Aorta (tissue), 5 donors: ENCODE results near the gene UNC13D. TPM values are rescaled to one million over a fixed set of nuclear protein-coding genes. Genes with fewer than 3 reads are reported as not detected.

ENCODE experiments used
- ATAC-seq: fragments of 200-7000 bp; cut with Tn5 transposase; one replicate; pipeline ENCODE4 v1.9.1; 2022; ENCODE audit warnings: moderate library complexity; ENCODE audit not compliant: low FRiP score
- DNase-seq, 2 donors: peaks; one replicate each; pipeline ENCODE4 v3.0.0-alpha.2; 2020
- H3K27ac ChIP-seq, 2 donors: one replicate each; pipeline ENCODE4 v1.5.1; 2013; ENCODE audit warnings: low read length in 2 of 2, mild to moderate bottlenecking in 2 of 2, moderate library complexity in 2 of 2, control low read depth in 1 of 2, inconsistent platforms in 1 of 2, low read depth in 1 of 2
- H3K27me3 ChIP-seq, 2 donors: one replicate each; pipeline ENCODE4 v1.6.1; 2013; ENCODE audit warnings: control low read depth in 1 of 2, low read length in 1 of 2, mild to moderate bottlenecking in 1 of 2, moderate library complexity in 1 of 2; ENCODE audit not compliant: insufficient read depth in 2 of 2, control insufficient read depth in 1 of 2
- H3K36me3 ChIP-seq, 2 donors: one replicate each; pipeline ENCODE4 v1.6.1; 2013; ENCODE audit warnings: control low read depth in 1 of 2, low read length in 1 of 2, mild to moderate bottlenecking in 1 of 2; ENCODE audit not compliant: insufficient read depth in 2 of 2, control insufficient read depth in 1 of 2
- H3K4me1 ChIP-seq, 2 donors: one replicate each; pipeline ENCODE4 v1.6.1; 2013; ENCODE audit warnings: low read length in 2 of 2, control low read depth in 1 of 2, mild to moderate bottlenecking in 1 of 2, moderate library complexity in 1 of 2; ENCODE audit not compliant: insufficient read depth in 2 of 2, control insufficient read depth in 1 of 2
- H3K4me3 ChIP-seq, 2 donors: one replicate each; pipeline ENCODE4 v1.5.1; 2013; ENCODE audit warnings: low read length in 2 of 2, control low read depth in 1 of 2, mild to moderate bottlenecking in 1 of 2
- H3K9me3 ChIP-seq: one replicate; pipeline ENCODE4 v1.6.1; 2013; ENCODE audit warnings: mild to moderate bottlenecking, low read length; ENCODE audit not compliant: control insufficient read depth
- WGBS, 2 donors: extraction: QIAGEN DNeasy Blood & Tissue Kit; methylation state at CpG; one replicate each; pipeline ENCODE4 v1.1.7; 2013; 5-methylcytosine and 5-hydroxymethylcytosine counted together
- intact Hi-C, 2 donors: fragments of 100-400 bp; cut with DNase I; formaldehyde crosslinking; loops; one replicate each; pipeline versions ENCODE4 v1.14.2 to v1.15.0; 2022
- polyA plus RNA-seq, 2 donors: library from polyadenylated mRNA; stranded (reverse); fragments of 200-250 nt; gene quantifications; one replicate each; pipeline ENCODE4 v1.2.3, GENCODE V29; 2013
- total RNA-seq, 2 donors: library from RNA; stranded (reverse); fragmentation: NEBNext Ultra II Directional; extraction: Animal tissue kit (Norgen Biotek cat#: 25700); gene quantifications; one replicate each; pipeline ENCODE4 v1.2.1, GENCODE V29; 2021
- donor health status: healthy with polysubstance abuse.
- donor health status: Bipolar disorder and iron deficiency.
- donor health status: DM: no; HTN: no; CAD: no.
- donor health status: DM: no; HTN: no; CAD: no.
- donor health status: DM: yes; HTN: yes; CAD: no.

UNC13D gene
- total and polyA plus RNA-seq, 4 donors, result 3.8 to 23.1 (median 18.9) TPM

DNA sequence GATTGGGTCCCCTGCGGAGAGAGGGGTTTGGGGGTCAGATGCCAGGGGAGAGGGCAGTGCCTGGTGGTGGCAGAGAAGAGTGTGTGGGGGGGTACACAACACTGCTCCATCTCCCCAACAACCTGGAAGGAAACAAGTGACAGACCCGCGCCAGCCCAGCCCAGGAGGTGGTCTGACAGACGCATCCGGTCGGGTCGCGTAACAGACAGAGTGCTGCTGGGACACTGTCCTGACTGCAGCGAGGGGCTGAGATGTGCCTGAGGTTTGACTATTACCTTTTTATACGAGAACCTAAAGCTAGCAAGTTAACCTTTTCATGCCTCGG is 16.2 kb downstream of the UNC13D start:
- DNase-seq, result no peak
- H3K36me3 ChIP-seq, result no peaks in the 10 kb centered on the region
- WGBS, 2 donors, result 60 to 69% methylated on average over 11 of the region's 11 CpGs
- peak; percentile 5 for ATAC-seq
- H3K27ac ChIP-seq, result peak overlapping the region in 1 of 2 donors; percentile 12
- intact Hi-C loops, result loop anchor here in 1 of 2 donors (5.0 kb wide), 2 partner anchors 41 to 76 kb away; no protein-coding TSS in a partner anchor
- H3K27me3 ChIP-seq, result no peaks in the 10 kb centered on the region
- H3K9me3 ChIP-seq, result no peaks in the 10 kb centered on the region
- no peak overlapping the region for H3K4me3 ChIP-seq
- no peaks in the 10 kb centered on the region for H3K4me1 ChIP-seq

GRCh38 chr17:75827308-75828075 is 16.7 kb downstream of the UNC13D start:
- no peaks in the 10 kb centered on the region for H3K36me3 ChIP-seq

DNA sequence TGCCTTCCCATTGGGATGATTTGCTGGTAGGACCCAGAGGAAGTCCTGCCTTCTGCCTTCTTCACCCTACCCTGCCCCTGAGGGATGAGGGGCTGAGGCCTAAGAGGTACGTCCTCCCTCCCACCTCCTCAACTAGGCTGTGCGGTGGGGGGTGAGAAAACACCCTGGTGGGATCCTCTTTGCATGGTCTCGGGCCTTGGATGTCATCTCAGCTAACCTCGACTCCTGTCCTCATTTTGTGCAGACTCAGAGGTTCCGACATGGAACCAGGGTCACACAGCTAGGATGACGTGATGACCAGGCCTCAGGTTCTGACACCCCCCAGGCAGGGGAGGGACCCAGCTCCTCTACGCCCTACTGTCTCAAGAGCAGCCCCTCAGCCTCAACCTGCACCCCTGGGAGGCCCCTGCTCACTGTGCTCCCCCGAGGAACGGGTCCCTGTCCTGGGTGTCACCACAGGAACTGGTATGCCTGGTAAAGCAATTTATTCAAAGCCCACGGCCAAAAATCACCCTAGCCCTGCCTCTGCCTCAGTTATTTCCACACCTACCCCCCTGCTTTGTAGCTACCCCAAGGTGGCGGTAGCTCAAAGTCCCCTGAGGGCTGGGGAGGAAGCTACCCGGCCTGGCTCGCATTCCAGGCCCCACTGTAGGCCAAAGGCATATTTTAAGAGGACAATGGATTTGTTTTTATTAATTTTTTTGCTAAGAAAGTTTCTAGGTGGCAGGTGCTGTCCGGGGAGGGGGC is 17.5 kb downstream of the UNC13D start:
- 56 to 62% methylated on average over 14 of the region's 14 CpGs for WGBS, 2 donors
- H3K4me1 ChIP-seq, result no peaks in the 10 kb centered on the region
- DNase-seq (no peak), ATAC-seq (no peak)
- H3K36me3 ChIP-seq, result no peaks in the 10 kb centered on the region
- intact Hi-C loops, result loop anchor here in 1 of 2 donors (5.0 kb wide), 2 partner anchors 39 to 74 kb away; no protein-coding TSS in a partner anchor
- peak overlapping the region in 1 of 2 donors; percentile 61 for H3K27ac ChIP-seq
- no peak overlapping the region for H3K4me3 ChIP-seq
- no peaks in the 10 kb centered on the region for H3K27me3 ChIP-seq
- no peaks in the 10 kb centered on the region for H3K9me3 ChIP-seq

More at GRCh38 chr17:75827308-75828075, 16.7 kb downstream of the UNC13D start:
- Histone ChIP-seq H3K27me3 (no peaks in the 10 kb centered on the region), H3K27ac (peak overlapping the region in 1 of 2 donors; percentile 61), H3K4me3 (no peak overlapping the region), H3K4me1 (no peaks in the 10 kb centered on the region), H3K9me3 (no peaks in the 10 kb centered on the region)
- DNase-seq, result peak; percentile 75 to 88
- intact Hi-C loops, result loop anchor here in 1 of 2 donors (5.0 kb wide), 2 partner anchors 40 to 75 kb away; no protein-coding TSS in a partner anchor
- peak; percentile 71 for ATAC-seq
- WGBS, 2 donors, result 7 to 11% methylated on average over 19 to 21 of the region's 21 CpGs

DNA sequence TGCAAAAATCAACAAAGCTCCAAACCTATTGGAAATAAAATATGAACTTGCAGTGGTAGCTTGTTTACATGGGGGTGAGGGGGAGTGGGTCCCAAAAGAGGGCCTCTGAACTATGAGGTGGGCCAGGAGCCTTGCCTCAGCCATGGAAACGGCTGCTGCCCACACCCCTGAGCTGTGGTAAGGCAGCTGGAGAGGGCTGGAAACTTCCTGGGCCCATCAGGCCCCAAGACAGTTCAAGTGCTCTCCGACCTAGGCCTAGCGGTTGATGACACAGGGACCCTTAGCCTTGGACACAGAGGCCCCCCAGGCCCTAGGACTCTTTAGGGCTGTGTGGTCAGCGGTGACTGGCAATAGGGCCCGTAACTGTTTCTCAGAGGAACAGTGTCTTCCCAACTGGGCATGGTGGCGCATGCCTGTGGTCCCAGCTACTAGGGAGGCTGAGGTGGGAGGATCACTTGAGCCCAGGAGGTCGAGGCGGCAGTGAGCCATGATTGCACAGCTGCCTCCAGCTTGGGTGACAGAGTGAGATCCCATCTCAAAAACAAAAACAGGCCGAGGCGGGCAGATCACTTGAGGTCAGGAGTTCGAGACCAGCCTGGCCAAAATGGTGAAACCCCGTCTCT is 18.3 kb downstream of the UNC13D start:
- Histone ChIP-seq H3K27ac (no peak overlapping the region), H3K9me3 (no peaks in the 10 kb centered on the region), H3K4me3 (no peak overlapping the region), H3K27me3 (no peaks in the 10 kb centered on the region), H3K4me1 (no peaks in the 10 kb centered on the region), H3K36me3 (peaks cover 0 to 2% of the 10 kb centered on the region in 2 donors)
- intact Hi-C loops, result loop anchor here in 1 of 2 donors (5.0 kb wide), 2 partner anchors 39 to 74 kb away; no protein-coding TSS in a partner anchor
- WGBS, 2 donors, result 93 to 94% methylated on average over 12 of the region's 12 CpGs
- DNase-seq (no peak), ATAC-seq (no peak)

DNA sequence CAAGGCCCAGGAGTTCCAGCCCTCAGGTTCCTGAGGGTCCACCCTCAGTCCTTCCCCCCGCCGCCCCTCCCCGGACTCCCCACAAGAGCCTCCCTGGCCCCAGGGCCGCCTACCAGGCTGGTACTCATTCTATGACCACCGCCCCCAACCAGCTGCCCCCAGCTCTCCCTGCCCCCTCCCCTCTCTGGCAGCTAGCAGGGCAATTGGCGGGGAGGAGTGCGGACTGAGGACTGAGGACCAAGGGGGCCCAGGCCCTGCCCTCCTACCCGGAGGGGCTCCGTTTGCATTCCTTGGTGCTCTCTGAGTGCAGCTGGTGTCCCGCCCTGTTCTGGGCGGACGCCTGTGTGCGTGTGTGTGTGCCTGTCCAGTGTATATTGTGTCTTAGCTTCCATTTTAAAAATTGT is 19.1 kb downstream of the UNC13D start:
- Histone ChIP-seq H3K27ac (no peak overlapping the region), H3K4me1 (no peaks in the 10 kb centered on the region), H3K4me3 (no peak overlapping the region), H3K9me3 (no peaks in the 10 kb centered on the region), H3K27me3 (no peaks in the 10 kb centered on the region), H3K36me3 (peaks cover 0 to 4% of the 10 kb centered on the region in 2 donors)
- ATAC-seq (no peak), DNase-seq (no peak)
- intact Hi-C loops, result loop anchor here in 1 of 2 donors (5.0 kb wide), 2 partner anchors 38 to 73 kb away; no protein-coding TSS in a partner anchor
- 89 to 90% methylated on average over 13 of the region's 13 CpGs for WGBS, 2 donors

DNA sequence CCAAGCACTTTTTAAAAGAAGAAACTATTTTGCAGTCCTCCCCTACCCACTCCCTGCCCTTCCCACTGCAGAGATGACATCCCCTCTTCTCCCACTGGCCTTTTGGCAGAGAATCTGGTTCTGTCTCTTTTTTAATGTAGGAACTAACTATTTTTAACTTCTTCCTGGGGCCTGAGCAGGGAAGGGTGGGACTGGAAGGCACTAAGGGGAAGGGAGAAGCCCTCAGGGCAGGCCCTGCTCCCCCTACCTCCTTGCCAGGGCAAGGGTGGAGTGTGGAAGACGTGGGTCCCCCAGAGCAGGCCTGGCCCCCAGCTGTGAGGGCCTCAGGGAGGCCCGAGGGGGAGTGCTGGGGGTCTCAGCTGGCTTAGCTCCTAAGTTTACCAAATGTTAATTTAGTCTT is 19.5 kb downstream of the UNC13D start:
- DNase-seq, result no peak
- no peaks in the 10 kb centered on the region for H3K9me3 ChIP-seq
- intact Hi-C loops, result loop anchor here in 1 of 2 donors (5.0 kb wide), 2 partner anchors 37 to 72 kb away; no protein-coding TSS in a partner anchor
- no peak overlapping the region for H3K4me3 ChIP-seq
- no peak overlapping the region for H3K27ac ChIP-seq
- ATAC-seq, result no peak
- 44 to 48% methylated on average over 2 of the region's 2 CpGs for WGBS, 2 donors
- H3K4me1 ChIP-seq, result no peaks in the 10 kb centered on the region
- H3K27me3 ChIP-seq, result no peaks in the 10 kb centered on the region
- peaks cover 0 to 7% of the 10 kb centered on the region in 2 donors for H3K36me3 ChIP-seq

- Histone ChIP-seq H3K36me3 (peaks cover 0 to 8% of the 10 kb centered on the region in 2 donors), H3K4me3 (no peak overlapping the region), H3K27ac (no peak overlapping the region), H3K27me3 (no peaks in the 10 kb centered on the region), H3K9me3 (no peaks in the 10 kb centered on the region), H3K4me1 (no peaks in the 10 kb centered on the region)
- WGBS, 2 donors, result 86 to 88% methylated on average over 13 of the region's 13 CpGs
- ATAC-seq, result no peak
- intact Hi-C loops, result no loop called here
- DNase-seq, result no peak
Measured at GRCh38 chr17:75824050-75824552, 20.1 kb downstream of the UNC13D start.

DNA sequence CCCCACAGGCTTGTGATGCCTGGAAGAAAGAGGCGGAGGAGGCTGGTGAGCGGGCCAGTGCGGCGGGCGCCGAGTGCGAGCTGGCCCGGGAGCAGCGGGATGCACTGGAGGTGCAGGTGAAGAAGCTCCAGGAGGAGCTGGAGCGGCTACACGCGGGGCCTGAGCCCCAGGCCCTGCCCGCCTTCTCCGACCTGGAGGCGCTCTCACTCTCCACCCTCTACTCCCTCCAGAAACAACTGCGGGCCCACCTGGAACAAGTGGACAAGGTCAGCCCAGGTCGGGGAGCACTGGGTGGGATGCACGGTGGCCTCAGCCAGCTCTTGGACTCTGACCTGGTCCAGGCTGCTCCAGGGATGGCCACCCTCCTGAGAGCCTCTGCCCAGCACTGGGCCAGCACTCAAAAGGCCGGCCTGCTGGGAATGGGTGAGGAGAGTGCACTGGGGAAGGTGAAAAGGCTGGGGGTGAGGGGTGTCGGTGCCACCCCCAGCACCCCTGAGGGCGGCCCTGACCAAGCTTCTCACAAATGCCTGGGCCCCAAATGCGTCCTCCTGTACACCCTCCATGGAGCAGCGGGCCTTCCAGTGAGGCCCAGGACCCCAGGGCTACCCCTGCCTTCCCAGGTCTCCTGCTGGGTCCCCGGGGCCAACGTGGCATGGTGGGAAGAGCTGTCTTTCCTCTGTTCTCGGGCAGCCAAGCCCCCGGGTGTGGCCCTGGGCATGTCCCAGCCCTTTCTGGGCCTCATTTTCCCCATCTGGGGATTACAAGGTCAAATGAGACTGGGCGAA is 20.8 kb downstream of the UNC13D start:
- DNase-seq (no peak), ATAC-seq (no peak)
- Histone ChIP-seq H3K27ac (no peak overlapping the region), H3K27me3 (no peaks in the 10 kb centered on the region), H3K9me3 (no peaks in the 10 kb centered on the region), H3K36me3 (peaks cover 0 to 8% of the 10 kb centered on the region in 2 donors), H3K4me3 (no peak overlapping the region), H3K4me1 (no peaks in the 10 kb centered on the region)
- WGBS, 2 donors, result 88 to 94% methylated on average over 28 of the region's 28 CpGs
- intact Hi-C loops, result no loop called here
